Astrocyte of the hippocampus (primary cell): Measurements from ENCODE around the gene CCDC81.

Experiments
- DNase-seq: peaks from one replicate; pipeline ENCODE4 v3.0.0; 2011; ENCODE audit warnings: low read depth, low spot score

The CCDC81 gene

GRCh38 chr11:86463955-86464354 is 89.3 kb downstream of the CCDC81 start:
- DNase-seq = no peak

GRCh38 chr11:86464509-86465221 is 90.0 kb downstream of the CCDC81 start:
- DNase-seq = no peak

GRCh38 chr11:86468169-86468568 is 93.5 kb downstream of the CCDC81 start:
- DNase-seq = no peak

DNA sequence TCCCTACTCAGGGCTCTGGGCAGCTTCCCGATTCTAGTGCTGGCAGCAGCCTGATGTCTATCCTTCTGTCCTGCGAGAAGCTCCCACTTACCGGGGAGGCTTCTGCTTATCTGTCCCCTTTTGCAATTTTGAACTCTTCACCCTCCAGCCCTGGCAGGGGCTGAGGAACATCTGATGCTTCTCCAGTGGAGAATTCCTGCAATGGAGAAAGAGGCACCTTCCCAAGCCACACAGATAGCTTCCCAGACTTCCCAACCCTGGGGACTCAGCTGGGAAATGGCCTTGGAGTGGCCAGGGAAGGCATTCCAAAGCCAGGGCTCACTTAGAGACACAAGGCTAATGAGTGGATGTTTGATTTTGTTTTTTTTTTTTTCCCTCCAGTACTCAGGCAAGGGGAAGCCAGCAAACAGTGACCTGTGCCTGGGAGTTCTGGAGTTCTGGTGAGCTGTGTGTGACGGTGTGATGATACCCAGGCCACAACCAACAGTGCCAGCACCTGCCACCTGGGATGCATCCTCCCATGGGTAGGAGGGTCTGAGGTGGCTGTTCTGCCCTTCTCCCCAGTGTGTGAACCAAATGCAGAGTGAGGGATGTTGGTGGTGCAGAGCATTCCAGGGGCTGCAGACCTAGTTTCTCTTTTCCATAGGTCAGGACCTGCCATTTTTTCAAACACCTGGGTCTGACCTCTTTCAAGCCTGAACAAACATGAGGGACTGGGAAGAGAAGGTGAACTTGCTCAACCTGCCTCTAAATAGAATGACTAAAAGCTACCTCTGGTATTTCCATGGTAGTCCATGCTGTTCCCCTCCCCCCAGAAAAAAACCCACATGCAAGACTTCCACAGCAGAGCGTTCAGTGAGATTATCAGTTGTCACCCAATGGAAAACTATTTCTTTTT is 95.1 kb downstream of the CCDC81 start:
- DNase-seq = no peak
